Endodermal cell (in vitro differentiated cells): Measurements from ENCODE around the gene ABCG1. TPM values are rescaled to one million over a fixed set of nuclear protein-coding genes. Genes with fewer than 3 reads are reported as not detected.
A peak's percentile ranks its signal among the peaks of the same experiment; 100 is the strongest.

Experiments used
- DNase-seq: peaks from one replicate; pipeline ENCODE4 v3.0.0-alpha.2; 2017
- H3K27ac ChIP-seq: 2 replicates; pipeline ENCODE4 v1.5.1; 2013; ENCODE audit warnings: mild to moderate bottlenecking, low read depth, low read length, moderate library complexity
- H3K27me3 ChIP-seq: 2 replicates; pipeline ENCODE4 v1.6.1; 2013; ENCODE audit warnings: mild to moderate bottlenecking, low read length, moderate library complexity; ENCODE audit not compliant: insufficient read depth, control insufficient read depth, poor library complexity, severe bottlenecking
- H3K36me3 ChIP-seq: 2 replicates; pipeline ENCODE4 v1.7.0; 2013; ENCODE audit warnings: mild to moderate bottlenecking, low read length, moderate library complexity; ENCODE audit not compliant: control insufficient read depth, insufficient read depth
- H3K4me1 ChIP-seq: one replicate; pipeline ENCODE4 v1.7.0; 2013; ENCODE audit warnings: low read length; ENCODE audit not compliant: control insufficient read depth, insufficient read depth
- H3K4me3 ChIP-seq: 2 replicates; pipeline ENCODE4 v1.5.1; 2013; ENCODE audit warnings: mild to moderate bottlenecking, low read length, moderate library complexity
- H3K9ac ChIP-seq: 2 replicates; pipeline ENCODE4 v1.6.1; 2013; ENCODE audit warnings: mild to moderate bottlenecking, low read length, moderate library complexity; ENCODE audit not compliant: poor library complexity, severe bottlenecking; ENCODE audit errors: extremely low read depth
- H3K9me3 ChIP-seq: 2 replicates; pipeline ENCODE4 v1.6.1; 2013; ENCODE audit warnings: mild to moderate bottlenecking, low read length, moderate library complexity; ENCODE audit not compliant: control insufficient read depth
- H3K27ac Mint-ChIP-seq: 2 replicates; pipeline ENCODE4 v1.8.0; 2020; ENCODE audit warnings: mixed read lengths
- H3K27me3 Mint-ChIP-seq: 2 replicates; pipeline ENCODE4 v1.8.0; 2021; ENCODE audit warnings: mild to moderate bottlenecking, mixed read lengths; ENCODE audit not compliant: insufficient read depth
- H3K36me3 Mint-ChIP-seq: 2 replicates; pipeline ENCODE4 v1.8.0; 2020; ENCODE audit warnings: low read depth, mixed read lengths
- H3K4me1 Mint-ChIP-seq: 2 replicates; pipeline ENCODE4 v1.8.0; 2020; ENCODE audit warnings: mixed read lengths
- H3K4me3 Mint-ChIP-seq: 2 replicates; pipeline ENCODE4 v1.8.0; 2020; ENCODE audit warnings: mild to moderate bottlenecking, moderate library complexity, mixed read lengths
- H3K9me3 Mint-ChIP-seq: 2 replicates; pipeline ENCODE4 v1.8.0; 2020; ENCODE audit warnings: mild to moderate bottlenecking, mixed read lengths
- WGBS, 2 experiments: methylation state at CpG; one replicate each; pipeline versions ENCODE4 v1.1.5 to v1.1.7; 2013; ENCODE audit warnings: missing lambda C conversion rate in 2 of 2, mixed read lengths in 1 of 2; ENCODE audit not compliant: insufficient coverage in 1 of 2, insufficient read length in 1 of 2; 5-methylcytosine and 5-hydroxymethylcytosine counted together
- total RNA-seq, 2 donors: library from RNA; stranded (reverse); fragmentation: NEBNext Ultra II Directional in 1 of 2; extraction: Animal tissue kit (Norgen Biotek cat#: 25700) in 1 of 2; gene quantifications; 2 replicates in 1 of 2; 3 replicates in 1 of 2; pipeline ENCODE4 v1.2.1, GENCODE V29; 2021
- TF ChIP-seq, protein P1 (sequence below): fragments of 200-600 bp; sonication (generic); conservative IDR thresholded peaks from 2 replicates; pipeline ENCODE4 v1.5.0; 2021; ENCODE audit warnings: antibody characterized with exemption, mild to moderate bottlenecking

Gene ABCG1
- total RNA-seq, 2 donors from 2014 or later: 1.6 to 5.4 TPM

DNA sequence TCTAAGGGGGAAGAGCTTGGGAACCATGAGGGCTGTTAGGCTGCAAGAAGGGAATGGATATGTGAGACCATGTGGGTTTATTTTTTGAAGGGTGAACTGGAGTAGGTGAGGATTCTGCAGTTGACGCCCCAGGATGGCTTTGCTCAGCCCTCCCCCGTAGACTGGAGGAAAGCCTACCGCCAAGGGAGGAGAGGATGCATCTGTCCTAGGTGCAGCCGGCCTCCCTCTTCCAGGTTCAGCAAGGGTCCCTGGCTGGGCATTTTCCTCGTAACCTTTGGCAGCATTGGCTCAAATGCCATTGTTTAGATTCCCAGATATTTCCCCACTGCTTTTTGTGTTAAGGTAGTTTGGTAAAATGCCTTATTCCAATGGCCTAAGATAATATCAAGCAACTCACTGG lies 79.7 kb downstream of the ABCG1 start:
- H3K9ac ChIP-seq: no peak overlapping the region
- no peak overlapping the region for H3K4me3 ChIP-seq
- no peaks in the 10 kb centered on the region for H3K27me3 ChIP-seq
- no peak overlapping the region for H3K27ac ChIP-seq
- no peaks in the 10 kb centered on the region for H3K9me3 ChIP-seq
- peak overlapping the region; percentile 42 for H3K27ac Mint-ChIP-seq
- H3K27me3 Mint-ChIP-seq: no peaks in the 10 kb centered on the region
- H3K4me3 Mint-ChIP-seq: no peak overlapping the region
- DNase-seq: no peak
- H3K36me3 ChIP-seq: no peaks in the 10 kb centered on the region
- peaks cover 23% of the 10 kb centered on the region for H3K4me1 Mint-ChIP-seq
- TF ChIP-seq, protein P1, sequence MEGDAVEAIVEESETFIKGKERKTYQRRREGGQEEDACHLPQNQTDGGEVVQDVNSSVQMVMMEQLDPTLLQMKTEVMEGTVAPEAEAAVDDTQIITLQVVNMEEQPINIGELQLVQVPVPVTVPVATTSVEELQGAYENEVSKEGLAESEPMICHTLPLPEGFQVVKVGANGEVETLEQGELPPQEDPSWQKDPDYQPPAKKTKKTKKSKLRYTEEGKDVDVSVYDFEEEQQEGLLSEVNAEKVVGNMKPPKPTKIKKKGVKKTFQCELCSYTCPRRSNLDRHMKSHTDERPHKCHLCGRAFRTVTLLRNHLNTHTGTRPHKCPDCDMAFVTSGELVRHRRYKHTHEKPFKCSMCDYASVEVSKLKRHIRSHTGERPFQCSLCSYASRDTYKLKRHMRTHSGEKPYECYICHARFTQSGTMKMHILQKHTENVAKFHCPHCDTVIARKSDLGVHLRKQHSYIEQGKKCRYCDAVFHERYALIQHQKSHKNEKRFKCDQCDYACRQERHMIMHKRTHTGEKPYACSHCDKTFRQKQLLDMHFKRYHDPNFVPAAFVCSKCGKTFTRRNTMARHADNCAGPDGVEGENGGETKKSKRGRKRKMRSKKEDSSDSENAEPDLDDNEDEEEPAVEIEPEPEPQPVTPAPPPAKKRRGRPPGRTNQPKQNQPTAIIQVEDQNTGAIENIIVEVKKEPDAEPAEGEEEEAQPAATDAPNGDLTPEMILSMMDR: no peak
- H3K9me3 Mint-ChIP-seq: no peaks in the 10 kb centered on the region
- no peaks in the 10 kb centered on the region for H3K36me3 Mint-ChIP-seq
- peaks cover 11% of the 10 kb centered on the region for H3K4me1 ChIP-seq
- 86% methylated on average over 5 of the region's 5 CpGs for WGBS, 2 experiments

DNA sequence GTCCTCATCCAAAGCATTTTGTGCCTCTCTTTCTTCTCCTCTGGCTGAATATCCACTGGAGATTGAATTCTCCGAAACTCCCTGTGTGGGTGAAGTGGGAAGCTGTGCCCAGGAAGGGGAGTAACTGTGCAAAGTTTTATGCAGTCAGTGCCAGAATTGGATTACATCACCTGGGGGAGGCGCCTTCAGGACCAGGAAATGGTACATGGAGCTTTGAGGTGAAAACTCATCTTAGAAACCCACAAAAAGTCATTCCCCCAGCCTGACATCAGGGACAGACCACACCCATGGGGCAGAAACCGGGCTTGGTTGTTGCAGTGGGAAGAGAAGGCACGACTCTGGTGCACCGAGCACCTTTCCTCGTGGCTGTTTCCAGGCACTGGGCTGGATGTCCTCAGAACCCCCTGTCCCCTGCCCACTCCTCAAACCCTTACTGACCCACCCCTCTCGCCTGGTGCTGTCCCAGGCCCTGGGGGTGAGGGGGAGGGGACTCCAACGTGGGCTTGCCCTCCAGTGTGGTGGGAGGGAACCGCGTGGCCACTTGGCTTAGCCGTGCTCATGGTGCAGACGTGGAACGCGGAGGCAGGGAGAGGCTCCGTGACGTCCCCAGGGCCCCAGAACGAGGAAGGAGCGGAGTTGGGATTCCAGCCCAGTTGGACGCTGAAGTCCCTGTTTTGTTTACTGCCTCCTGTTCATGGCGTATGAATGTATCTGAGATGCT lies 80.5 kb downstream of the ABCG1 start:
- WGBS, 2 experiments: 90 to 100% methylated on average over 7 to 20 of the region's 20 CpGs
- no peak overlapping the region for H3K27ac Mint-ChIP-seq
- peaks cover 23% of the 10 kb centered on the region for H3K4me1 Mint-ChIP-seq
- DNase-seq: no peak
- no peak overlapping the region for H3K4me3 Mint-ChIP-seq
- H3K4me1 ChIP-seq: peaks cover 11% of the 10 kb centered on the region
- no peaks in the 10 kb centered on the region for H3K27me3 ChIP-seq
- H3K36me3 ChIP-seq: no peaks in the 10 kb centered on the region
- TF ChIP-seq, protein P1: no peak
- no peaks in the 10 kb centered on the region for H3K36me3 Mint-ChIP-seq
- H3K4me3 ChIP-seq: no peak overlapping the region
- H3K9me3 Mint-ChIP-seq: no peaks in the 10 kb centered on the region
- H3K9me3 ChIP-seq: no peaks in the 10 kb centered on the region
- no peaks in the 10 kb centered on the region for H3K27me3 Mint-ChIP-seq
- no peak overlapping the region for H3K27ac ChIP-seq
- H3K9ac ChIP-seq: no peak overlapping the region

DNA sequence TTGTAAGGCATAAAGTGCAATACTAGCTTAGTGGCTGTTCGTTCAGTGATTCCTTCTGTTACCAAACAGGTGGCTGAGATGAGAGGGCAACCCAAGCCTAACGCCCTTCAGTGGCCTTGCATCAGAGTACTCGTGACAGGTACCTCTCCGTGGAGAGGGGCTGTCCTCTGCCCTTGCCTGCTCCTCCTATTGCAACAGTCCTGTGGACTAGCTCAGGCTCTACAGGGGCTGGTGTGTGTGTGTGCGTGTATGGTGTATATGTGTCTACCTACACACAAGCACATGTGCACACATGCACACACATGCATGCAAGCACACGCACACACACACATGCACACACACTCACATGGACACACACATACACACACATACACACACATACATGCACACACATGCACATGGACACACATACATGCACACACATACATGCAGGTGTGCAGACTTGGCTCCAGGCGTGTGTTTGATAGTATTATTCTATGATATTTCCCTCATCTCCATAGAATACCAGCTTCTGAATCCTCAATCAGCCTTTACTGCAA lies 81.2 kb downstream of the ABCG1 start:
- no peak overlapping the region for H3K27ac ChIP-seq
- no peaks in the 10 kb centered on the region for H3K9me3 ChIP-seq
- H3K4me1 ChIP-seq: peaks cover 11% of the 10 kb centered on the region
- Mint-ChIP-seq H3K27ac (no peak overlapping the region), H3K4me1 (peaks cover 23% of the 10 kb centered on the region), H3K27me3 (no peaks in the 10 kb centered on the region), H3K4me3 (no peak overlapping the region), H3K9me3 (no peaks in the 10 kb centered on the region), H3K36me3 (no peaks in the 10 kb centered on the region)
- no peaks in the 10 kb centered on the region for H3K27me3 ChIP-seq
- 90 to 96% methylated on average over 4 to 5 of the region's 7 CpGs for WGBS, 2 experiments
- no peak overlapping the region for H3K9ac ChIP-seq
- DNase-seq: no peak
- H3K36me3 ChIP-seq: no peaks in the 10 kb centered on the region
- TF ChIP-seq, protein P1: no peak
- H3K4me3 ChIP-seq: no peak overlapping the region
